ENCODE results near the gene NPY4R2.
"Not testable (repeated sequence)": the region's sequence is repeated elsewhere in the genome, so short reads cannot be mapped to it uniquely, and the experiment has no call there.

DNA sequence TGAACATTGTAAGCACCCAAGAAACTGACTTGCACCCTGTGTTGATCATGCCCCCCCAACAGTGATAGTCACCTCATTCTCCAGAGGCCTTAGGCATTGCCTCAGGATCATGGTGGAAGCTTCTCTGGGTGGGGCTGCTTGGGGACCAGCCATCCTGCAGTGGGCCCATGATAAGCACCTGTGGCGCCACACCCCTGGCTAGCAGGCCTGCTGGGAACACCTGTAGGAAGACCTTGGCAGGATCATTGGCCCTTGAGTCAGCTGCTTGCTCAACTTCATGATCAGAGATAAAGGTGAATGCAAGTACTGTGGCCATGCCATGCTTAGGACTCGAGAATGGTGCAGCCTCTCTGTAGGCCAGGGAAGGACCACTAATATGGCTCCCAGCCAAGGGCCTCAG is 42.2 kb downstream of the NPY4R2 start:
- TF ChIP-seq, protein P1, sequence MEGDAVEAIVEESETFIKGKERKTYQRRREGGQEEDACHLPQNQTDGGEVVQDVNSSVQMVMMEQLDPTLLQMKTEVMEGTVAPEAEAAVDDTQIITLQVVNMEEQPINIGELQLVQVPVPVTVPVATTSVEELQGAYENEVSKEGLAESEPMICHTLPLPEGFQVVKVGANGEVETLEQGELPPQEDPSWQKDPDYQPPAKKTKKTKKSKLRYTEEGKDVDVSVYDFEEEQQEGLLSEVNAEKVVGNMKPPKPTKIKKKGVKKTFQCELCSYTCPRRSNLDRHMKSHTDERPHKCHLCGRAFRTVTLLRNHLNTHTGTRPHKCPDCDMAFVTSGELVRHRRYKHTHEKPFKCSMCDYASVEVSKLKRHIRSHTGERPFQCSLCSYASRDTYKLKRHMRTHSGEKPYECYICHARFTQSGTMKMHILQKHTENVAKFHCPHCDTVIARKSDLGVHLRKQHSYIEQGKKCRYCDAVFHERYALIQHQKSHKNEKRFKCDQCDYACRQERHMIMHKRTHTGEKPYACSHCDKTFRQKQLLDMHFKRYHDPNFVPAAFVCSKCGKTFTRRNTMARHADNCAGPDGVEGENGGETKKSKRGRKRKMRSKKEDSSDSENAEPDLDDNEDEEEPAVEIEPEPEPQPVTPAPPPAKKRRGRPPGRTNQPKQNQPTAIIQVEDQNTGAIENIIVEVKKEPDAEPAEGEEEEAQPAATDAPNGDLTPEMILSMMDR (IDR thresholded peaks at IDR 0.05): not testable (repeated sequence)
- not testable (repeated sequence) for TF ChIP-seq POLR2A (IDR thresholded peaks at IDR 0.05)

All from body of pancreas (tissue), 4 donors.